ENCODE data around the gene MED16. TPM values are rescaled to one million over a fixed set of nuclear protein-coding genes. Genes with fewer than 3 reads are reported as not detected.

The MED16 gene
- total and polyA plus RNA-seq, 10 of the 15 experiments (the other 5 are each of a cell fraction or from before 2014, with no cell fraction given), result 0.56 to 51.1 (median 13.6) TPM

- ChIA-PET RAD21 (ENCODE audit: unreplicated experiment) (no interaction called here), SMC1A (ENCODE audit: uncharacterized antibody, unreplicated experiment) (interaction anchor here (2.0 kb wide), 1 partner anchor 20 kb away, joined by 4 read pairs; no protein-coding TSS in a partner anchor), POLR2A (interaction anchor here (0.6 to 0.7 kb wide), 2 partner anchors 35 to 170 kb away, joined by 3 read pairs; no protein-coding TSS in a partner anchor), CTCF (no interaction called here)
- Histone ChIP-seq H2AFZ (ENCODE audit: control insufficient read depth, low read depth, low read length) (no peak overlapping the region), H3K4me2 (ENCODE audit: control insufficient read depth, insufficient read depth) (no peak overlapping the region), H3K4me3 (no peak overlapping the region), H3K27ac (ENCODE audit: control insufficient read depth, insufficient read depth) (no peak overlapping the region), H4K20me1 (ENCODE audit: control insufficient read depth, insufficient read depth) (no peaks in the 10 kb centered on the region), H3K79me2 (ENCODE audit: control insufficient read depth, insufficient read depth, low read length) (peaks cover 70% of the 10 kb centered on the region), H3K27me3 (replicated peaks in 1 of 2; ENCODE audit: control insufficient read depth in 2 of 2, insufficient read depth in 2 of 2, low read length in 1 of 2) (no peaks in the 10 kb centered on the region), H3K9me3 (replicated peaks; ENCODE audit: control insufficient read depth, insufficient read depth, low read length) (no peaks in the 10 kb centered on the region), H3K9ac (ENCODE audit: control insufficient read depth, insufficient read depth, low read length) (no peak overlapping the region), H3K4me1 (ENCODE audit: control insufficient read depth, insufficient read depth, low read length) (peaks cover 14% of the 10 kb centered on the region), H3K36me3 (ENCODE audit: control insufficient read depth in 2 of 2, insufficient read depth in 2 of 2, low read length in 1 of 2) (peaks cover 7 to 11% of the 10 kb centered on the region in 2 experiments)
- FAIRE-seq (no peak), DNase-seq (ENCODE audit: low read depth, low spot score) (no peak), ATAC-seq (no peak)
- TF ChIP-seq SMC3 (IDR thresholded peaks at IDR 0.05; ENCODE audit: borderline replicate concordance, low read length) (no peak), TAF1 (IDR thresholded peaks at IDR 0.05; ENCODE audit: borderline replicate concordance, low read depth, low read length) (no peak), IRF5 (IDR thresholded peaks at IDR 0.05; ENCODE audit: borderline replicate concordance) (no peak), CTCF (IDR thresholded peaks at IDR 0.05 in 2 of 3, conservative IDR thresholded peaks at IDR 0.05 in 1 of 3; ENCODE audit: control insufficient read depth in 2 of 3, extremely low read depth in 1 of 3, insufficient read depth in 1 of 3, low read depth in 3 of 3, low read length in 3 of 3) (no peak), TCF3 (IDR thresholded peaks at IDR 0.05; ENCODE audit: borderline replicate concordance, insufficient read depth, low read depth, low read length) (no peak), MTA3 (IDR thresholded peaks at IDR 0.05; ENCODE audit: borderline replicate concordance, low read length) (no peak), MLLT1 (IDR thresholded peaks at IDR 0.05) (no peak), YY1 (IDR thresholded peaks at IDR 0.05; ENCODE audit: low read depth, low read length) (no peak), RFX5 (IDR thresholded peaks at IDR 0.05; ENCODE audit: low read depth, low read length) (no peak), CHD4 (IDR thresholded peaks at IDR 0.05) (no peak), E2F8 (IDR thresholded peaks at IDR 0.05; ENCODE audit: low read depth, partially characterized antibody) (no peak), POU2F2 (IDR thresholded peaks at IDR 0.05; ENCODE audit: borderline replicate concordance, low read depth, low read length) (no peak), IKZF1 (conservative IDR thresholded peaks at IDR 0.05) (no peak), IRF4 (IDR thresholded peaks at IDR 0.05; ENCODE audit: low read depth, low read length) (no peak)
- in situ Hi-C loops (cut with MboI), result no loop called here
- intact Hi-C loops (cut with micrococcal nuclease; ENCODE audit: unreplicated experiment), result loop anchor here (10.0 kb wide), 1 partner anchor 315 kb away; the partner anchor contains the start of genes ATP5F1D and MIDN
- no TSS peak for BruUV-seq (replicated peaks)
- WGBS (ENCODE audit: insufficient coverage, insufficient replicate concordance, low lambda C conversion rate, missing lambda C conversion rate), result 96% methylated on average over 6 of the region's 6 CpGs
Measured at GRCh38 chr19:929891-930258, 36.9 kb upstream of the MED16 start.
